HEK293 (cell line): Measurements from ENCODE around the gene ABHD14A.
"Not testable (repeated sequence)": the region's sequence is repeated elsewhere in the genome, so short reads cannot be mapped to it uniquely, and the experiment has no call there.

ENCODE experiments used
- MYNN ChIP-seq: fragments of 450-650 bp; formaldehyde crosslinking; IDR thresholded peaks from 2 replicates; pipeline ENCODE4 v1.5.1; 2016; ENCODE audit warnings: missing biosample characterization, missing genetic modification characterization, borderline replicate concordance
- ZNF549 ChIP-seq: fragments of 450-650 bp; IDR thresholded peaks from 2 replicates; pipeline ENCODE4 v1.5.1; 2018; ENCODE audit warnings: missing biosample characterization, missing genetic modification characterization, mild to moderate bottlenecking, inconsistent platforms, moderate library complexity
- TF ChIP-seq, protein P1 (sequence below): fragments of 450-650 bp; formaldehyde crosslinking; IDR thresholded peaks from 2 replicates; pipeline ENCODE4 v1.5.1; 2016; ENCODE audit warnings: missing biosample characterization, missing genetic modification characterization

DNA sequence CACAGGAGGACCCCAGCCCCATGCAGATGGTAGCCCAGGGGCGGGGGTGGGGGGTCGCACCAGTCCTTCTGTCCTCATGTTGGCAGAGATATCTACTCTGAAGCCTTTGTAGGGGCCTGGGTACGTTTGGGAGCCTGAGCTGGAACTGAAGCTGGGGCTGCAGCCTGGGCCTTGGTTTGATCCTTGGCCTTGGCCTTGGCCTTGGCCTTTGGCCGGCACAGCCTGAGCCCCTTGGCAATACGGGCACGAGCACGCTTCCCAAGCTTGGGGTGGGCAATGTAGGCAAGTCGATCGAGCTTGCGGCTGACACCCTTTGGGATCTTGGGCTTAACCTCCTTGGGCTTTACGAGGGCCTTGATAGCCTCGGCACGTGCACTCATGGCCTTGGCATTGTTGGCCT is 18.8 kb downstream of the ABHD14A start:
- TF ChIP-seq ZNF549 (tag by site-specific recombination); MYNN: not testable (repeated sequence)
- TF ChIP-seq, protein P1, sequence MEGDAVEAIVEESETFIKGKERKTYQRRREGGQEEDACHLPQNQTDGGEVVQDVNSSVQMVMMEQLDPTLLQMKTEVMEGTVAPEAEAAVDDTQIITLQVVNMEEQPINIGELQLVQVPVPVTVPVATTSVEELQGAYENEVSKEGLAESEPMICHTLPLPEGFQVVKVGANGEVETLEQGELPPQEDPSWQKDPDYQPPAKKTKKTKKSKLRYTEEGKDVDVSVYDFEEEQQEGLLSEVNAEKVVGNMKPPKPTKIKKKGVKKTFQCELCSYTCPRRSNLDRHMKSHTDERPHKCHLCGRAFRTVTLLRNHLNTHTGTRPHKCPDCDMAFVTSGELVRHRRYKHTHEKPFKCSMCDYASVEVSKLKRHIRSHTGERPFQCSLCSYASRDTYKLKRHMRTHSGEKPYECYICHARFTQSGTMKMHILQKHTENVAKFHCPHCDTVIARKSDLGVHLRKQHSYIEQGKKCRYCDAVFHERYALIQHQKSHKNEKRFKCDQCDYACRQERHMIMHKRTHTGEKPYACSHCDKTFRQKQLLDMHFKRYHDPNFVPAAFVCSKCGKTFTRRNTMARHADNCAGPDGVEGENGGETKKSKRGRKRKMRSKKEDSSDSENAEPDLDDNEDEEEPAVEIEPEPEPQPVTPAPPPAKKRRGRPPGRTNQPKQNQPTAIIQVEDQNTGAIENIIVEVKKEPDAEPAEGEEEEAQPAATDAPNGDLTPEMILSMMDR (tag by site-specific recombination), result not testable (repeated sequence)
